ENCODE measurements around the gene CEACAM8.

GRCh38 chr19:42548552-42548951, 46.2 kb downstream of the CEACAM8 start:
- TF ChIP-seq CTCF (conservative IDR thresholded peaks at IDR 0.05; ENCODE audit: low read depth, low read length) (no peak), EZH2 (IDR thresholded peaks at IDR 0.05; ENCODE audit: low read length, unreplicated experiment) (no peak), EZH2phosphoT487 (IDR thresholded peaks at IDR 0.05; ENCODE audit: borderline replicate concordance, low read length) (no peak)

Measured in PC-3 (cell line).